COLO668 (cell line): ENCODE results near the gene PLD5.
"Not testable (repeated sequence)": the region's sequence is repeated elsewhere in the genome, so short reads cannot be mapped to it uniquely, and the experiment has no call there.

Source experiments
- DNase-seq: peaks from one replicate; lab custom pipeline; 2025; ENCODE audit not compliant: unreplicated experiment; lab: John Stamatoyannopoulos, UW

PLD5 gene

DNA sequence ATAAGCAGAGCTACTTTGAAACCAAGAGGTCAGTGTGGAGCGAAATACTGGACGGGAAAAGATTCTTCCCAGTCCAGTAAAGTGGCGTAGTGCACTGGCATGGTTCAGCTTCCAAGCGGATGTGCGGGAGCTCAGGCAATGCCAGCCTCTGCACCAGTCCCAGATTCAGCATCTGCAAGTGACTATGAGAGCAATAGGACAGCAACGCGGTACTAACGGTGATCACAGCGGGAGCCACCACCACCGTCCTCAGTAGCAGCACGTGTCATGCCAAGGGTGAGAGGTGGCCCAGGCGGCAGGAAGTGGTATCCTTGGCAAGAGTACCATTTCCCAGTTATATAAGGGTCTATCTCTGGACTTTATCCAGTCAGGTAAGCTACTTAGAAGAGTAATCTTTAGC, 17.8 kb downstream of the PLD5 start:
- DNase-seq, result no peak

- DNase-seq, result no peak
These were observed 35.0 kb downstream of the PLD5 start for GRCh38 chr1:242489545-242489944.

DNA sequence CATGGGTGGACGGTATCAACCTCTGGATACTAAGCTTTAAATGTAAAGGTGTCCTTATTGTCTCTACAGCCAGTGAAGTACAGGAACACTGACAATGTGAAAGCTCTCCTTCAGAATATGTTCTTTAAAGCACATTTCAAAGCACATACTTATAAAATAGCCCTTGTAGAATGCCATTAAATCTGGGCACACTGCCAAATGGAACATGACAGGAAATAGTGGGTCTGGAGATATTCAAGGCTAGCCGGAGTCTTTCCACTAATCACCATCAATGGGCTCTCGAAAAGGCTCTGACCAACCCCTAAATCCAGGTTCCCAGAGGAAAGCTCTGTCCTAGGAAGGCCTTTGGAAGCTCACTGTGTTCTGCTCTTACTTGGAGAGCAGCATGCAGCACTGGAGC, 46.6 kb downstream of the PLD5 start:
- DNase-seq, result no peak

DNA sequence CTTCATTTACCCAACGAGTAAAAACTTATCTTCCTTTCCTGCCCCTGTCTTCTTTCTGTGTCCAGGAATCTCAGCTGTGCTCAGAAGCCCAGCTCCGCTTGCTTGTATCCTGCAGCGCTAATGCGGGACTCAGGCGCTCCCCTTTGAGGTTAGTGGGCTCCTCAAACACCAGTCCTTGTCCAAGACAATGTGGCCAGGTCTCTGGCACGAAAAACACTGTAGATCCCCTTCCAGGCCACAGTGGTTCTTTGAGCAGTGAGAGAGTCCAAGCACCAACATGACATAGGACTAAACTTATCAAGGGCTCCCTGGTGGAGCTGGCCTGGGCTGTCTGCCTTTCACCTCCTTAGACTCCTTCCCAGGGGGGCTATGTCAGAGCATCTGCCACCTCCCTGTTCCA, 53.7 kb downstream of the PLD5 start:
- DNase-seq, result no peak

GRCh38 chr1:242468784-242469183, 55.7 kb downstream of the PLD5 start:
- no peak for DNase-seq

DNA sequence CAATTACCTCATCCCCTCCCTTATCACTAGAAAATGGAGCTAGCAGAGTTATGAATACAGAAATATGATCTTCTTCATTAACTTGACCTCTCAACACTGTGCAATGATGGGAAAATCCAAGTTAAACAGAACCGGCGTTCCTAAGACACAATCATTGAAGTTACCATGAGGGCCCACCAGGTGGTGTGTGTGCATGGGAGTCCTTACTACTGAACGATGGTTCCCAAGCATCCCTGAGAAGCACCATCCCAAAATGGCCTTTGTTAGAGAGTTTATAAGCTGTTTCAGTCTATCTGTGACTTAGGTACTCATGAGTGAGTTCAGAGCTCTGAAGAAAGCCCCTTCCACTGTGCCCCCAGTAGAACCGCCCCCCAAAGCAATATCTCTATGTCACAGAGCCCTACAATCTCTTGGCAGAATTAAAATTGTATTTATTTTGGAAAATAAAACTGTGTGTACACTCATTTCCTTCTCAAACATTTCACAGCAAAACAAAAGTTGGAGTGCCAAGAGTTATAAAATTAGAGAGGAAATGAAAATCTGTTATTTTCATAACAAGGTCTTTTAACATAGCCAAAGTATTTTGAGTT, 56.8 kb downstream of the PLD5 start:
- peak; percentile 35 for DNase-seq

- no peak for DNase-seq
These were observed 61.6 kb downstream of the PLD5 start for GRCh38 chr1:242462867-242463266.

DNA sequence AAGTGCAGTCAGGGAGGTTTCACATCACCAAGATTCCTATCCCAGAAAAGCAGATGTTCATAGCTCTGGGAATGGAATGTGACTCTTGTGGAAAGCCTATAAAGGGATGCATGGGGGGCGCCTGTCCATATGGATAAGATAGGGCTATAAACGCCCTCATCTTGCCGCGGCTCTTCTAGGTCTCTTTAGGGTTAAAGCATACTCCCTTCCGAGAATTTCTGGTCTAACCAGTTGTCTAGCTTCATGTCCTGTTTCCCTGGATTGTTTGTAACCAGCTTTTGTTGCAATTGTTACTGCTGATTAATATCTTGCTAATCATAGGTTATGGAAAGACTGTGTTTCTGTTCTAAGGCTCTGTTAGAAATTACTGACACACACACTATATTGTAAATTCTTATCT, 64.8 kb downstream of the PLD5 start:
- not testable (repeated sequence) for DNase-seq

- no peak for DNase-seq
These were observed 67.7 kb downstream of the PLD5 start for GRCh38 chr1:242456726-242457269.

GRCh38 chr1:242455052-242455361, 69.5 kb downstream of the PLD5 start:
- DNase-seq, result no peak

DNA sequence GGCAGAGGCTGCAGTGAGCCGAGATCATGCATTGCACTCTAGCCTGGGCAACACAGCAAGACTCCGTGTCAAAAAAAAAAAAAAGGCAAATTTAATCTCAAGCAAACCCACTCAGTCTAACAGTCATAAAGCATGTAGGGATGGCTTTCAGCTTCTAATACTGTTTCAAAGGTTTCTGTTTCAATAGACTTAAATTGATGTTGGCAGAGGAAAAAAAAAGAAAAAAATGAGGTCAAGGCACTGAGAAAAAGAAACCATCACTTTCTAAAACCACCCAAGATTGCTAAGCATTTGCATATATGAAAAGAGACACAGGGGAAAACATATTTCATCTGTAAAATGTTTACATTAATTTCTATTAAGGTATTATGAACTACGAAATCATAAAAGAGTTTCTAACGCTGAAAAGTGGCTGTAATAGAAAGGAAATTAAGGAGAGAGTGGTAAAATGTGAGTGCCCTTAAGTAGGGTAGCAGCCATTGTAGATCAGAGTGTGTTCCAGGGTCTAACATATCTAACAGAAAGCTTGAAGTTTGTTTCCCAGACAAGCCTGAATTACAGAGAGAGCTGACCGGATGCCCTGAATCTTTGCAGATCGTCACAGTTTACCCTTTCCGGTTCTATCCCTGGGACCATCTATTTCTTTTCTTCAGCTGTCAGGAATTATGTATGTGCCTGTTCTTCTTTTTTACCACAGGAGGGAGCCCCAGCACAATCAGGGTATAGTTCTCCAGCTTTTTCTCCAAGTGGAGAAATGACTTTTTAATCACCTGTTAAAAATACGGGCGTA, 70.0 kb downstream of the PLD5 start:
- no peak for DNase-seq

- DNase-seq, result no peak
These were observed 71.9 kb downstream of the PLD5 start for GRCh38 chr1:242452573-242452972.

- no peak for DNase-seq
These were observed 74.8 kb downstream of the PLD5 start for GRCh38 chr1:242449661-242450060.

DNA sequence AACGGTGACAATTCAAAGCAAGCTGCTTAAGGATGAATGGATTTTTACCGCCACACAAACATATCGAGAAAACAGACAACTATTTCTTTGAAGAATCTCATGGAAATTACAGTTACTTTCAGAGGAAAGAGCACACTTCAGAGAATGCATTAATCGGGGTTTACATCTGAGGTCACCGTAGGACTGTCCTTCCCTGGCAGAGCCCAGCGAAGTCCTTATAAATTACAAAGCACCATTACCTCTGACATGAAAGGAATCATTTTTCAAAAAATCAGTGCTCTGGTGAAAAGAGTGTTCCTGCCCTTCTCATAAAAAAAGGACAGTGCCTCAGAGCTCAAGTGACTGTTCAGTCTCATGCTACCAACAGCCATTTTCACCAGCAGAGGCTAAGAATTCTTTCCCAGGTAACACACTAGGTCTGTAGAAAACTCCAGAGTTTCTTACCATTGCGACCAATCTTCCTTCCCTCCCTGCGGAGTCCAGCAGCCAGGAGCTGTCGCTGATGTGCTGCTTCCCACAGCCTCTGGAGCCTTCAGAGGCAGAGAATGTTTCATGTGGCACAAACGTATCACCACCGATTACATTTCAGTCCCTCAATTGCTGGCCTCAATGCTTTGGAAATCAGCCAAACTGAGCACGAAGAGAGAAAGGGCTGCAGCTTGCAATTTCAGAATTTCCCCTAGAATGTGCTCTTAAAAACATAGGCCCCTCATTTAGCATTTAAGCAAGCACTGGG, 75.4 kb downstream of the PLD5 start:
- no peak for DNase-seq

DNA sequence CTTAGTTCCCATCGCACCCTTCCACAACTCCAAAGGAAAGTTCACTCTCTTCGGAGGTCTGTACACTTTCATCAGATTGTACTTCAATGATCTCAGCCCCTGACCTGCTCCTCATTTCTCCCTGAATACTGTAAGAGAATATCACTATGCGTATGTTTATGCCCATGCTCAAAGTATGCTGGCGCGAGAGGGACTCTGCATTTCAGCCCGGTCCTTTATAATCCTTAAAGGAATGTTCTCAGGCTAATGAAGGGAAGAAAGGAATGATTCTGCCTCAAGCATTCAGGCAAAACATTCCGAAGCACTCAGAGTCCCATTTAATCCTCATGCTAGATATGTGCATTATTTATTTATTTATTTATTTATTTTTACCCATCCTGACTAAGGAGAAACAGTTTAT, 76.8 kb downstream of the PLD5 start:
- no peak for DNase-seq

DNA sequence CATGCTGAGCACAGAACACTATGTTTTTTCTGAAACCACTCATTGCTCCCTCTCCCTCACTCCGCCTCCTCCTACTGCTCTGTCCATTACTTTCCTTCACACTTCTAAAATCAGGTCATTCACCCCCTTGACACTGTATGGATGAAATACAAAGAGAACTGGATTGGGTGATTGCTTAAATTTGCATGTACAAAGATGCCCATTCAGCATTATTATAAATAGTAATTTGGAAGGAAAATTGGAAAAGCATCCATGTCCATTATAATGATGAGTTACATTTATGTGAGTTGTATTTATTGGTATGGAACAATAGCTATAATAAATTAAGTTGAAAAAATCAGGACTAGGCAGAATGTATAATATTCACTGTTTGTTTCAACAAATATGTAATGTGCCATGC, 83.7 kb downstream of the PLD5 start:
- DNase-seq, result no peak

DNA sequence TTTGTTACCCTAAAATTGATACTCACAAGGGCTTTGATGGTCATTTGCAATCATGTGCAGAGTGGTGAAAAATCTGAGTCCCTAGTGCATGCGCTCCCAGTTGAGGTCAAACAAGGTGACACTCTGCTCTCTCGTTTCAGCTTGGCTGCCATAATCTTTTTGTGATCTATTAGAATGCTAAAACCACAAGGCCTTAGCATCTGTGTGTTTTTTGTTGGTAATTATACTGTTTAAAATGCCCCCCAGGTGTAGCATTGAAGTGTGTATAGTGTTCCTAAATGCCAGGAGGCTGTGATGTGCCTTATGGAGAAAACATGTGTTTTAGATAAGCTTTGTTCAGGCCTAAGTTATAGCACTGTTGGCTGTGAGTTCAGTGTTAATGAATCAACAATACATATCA, 89.3 kb downstream of the PLD5 start:
- no peak for DNase-seq

GRCh38 chr1:242432491-242433095, 91.9 kb downstream of the PLD5 start:
- no peak for DNase-seq

GRCh38 chr1:242431786-242432185, 92.7 kb downstream of the PLD5 start:
- DNase-seq, result no peak

GRCh38 chr1:242430956-242431355, 93.5 kb downstream of the PLD5 start:
- DNase-seq, result no peak

GRCh38 chr1:242428399-242429190, 95.9 kb downstream of the PLD5 start:
- DNase-seq, result no peak
